Endothelial cell of umbilical vein (primary cell): ENCODE data around the gene TGIF1. TPM values are rescaled to one million over a fixed set of nuclear protein-coding genes. Genes with fewer than 3 reads are reported as not detected.

Source experiments
- BruUV-seq: library from RNA; stranded (reverse); fragments of 400-500 nt; replicated peaks from 2 replicates; lab custom pipeline; 2021; lab: Mats Ljungman, UMichigan
- CTCF ChIA-PET: fragments of 300-600, 350-600 bp; sonication (Branson Sonifier 250); formaldehyde crosslinking; loops from one replicate; lab custom pipeline; 2021; ENCODE audit warnings: antibody characterized with exemption, inconsistent platforms; lab: Charles Lee
- POLR2A ChIA-PET: fragments of 300-600, 350-600 bp; sonication (Branson Sonifier 250); formaldehyde crosslinking; loops from one replicate; lab custom pipeline; 2021; ENCODE audit warnings: antibody characterized with exemption, inconsistent platforms; lab: Charles Lee
- DNase-seq: peaks from one replicate; pipeline ENCODE4 v3.0.0-alpha.2; 2011; ENCODE audit warnings: low read depth, low spot score
- FAIRE-seq: peaks from 2 replicates; lab custom pipeline; 2011; peaks lifted over from hg19 to GRCh38; lab: Jason Lieb, UNC
- H2AFZ ChIP-seq: 2 replicates; pipeline ENCODE4 v1.6.0; 2012; ENCODE audit warnings: low read depth, low read length, control low read depth, inconsistent platforms
- H3K27ac ChIP-seq: 2 replicates; pipeline ENCODE4 v1.5.1; 2011; ENCODE audit warnings: low read depth, mild to moderate bottlenecking, control low read depth, low read length, moderate library complexity; ENCODE audit not compliant: insufficient read depth
- H3K27me3 ChIP-seq, 2 experiments: 2 replicates each; pipeline versions ENCODE4 v1.6.0 to v1.6.1; 2011; ENCODE audit warnings: low read length in 2 of 2, mixed read lengths in 1 of 2; ENCODE audit not compliant: control insufficient read depth in 2 of 2, insufficient read depth in 2 of 2
- H3K36me3 ChIP-seq, 2 experiments: 2 replicates in 1 of 2; 3 replicates in 1 of 2; pipeline ENCODE4 v1.5.1; 2011; ENCODE audit warnings: low read length in 2 of 2, mild to moderate bottlenecking in 1 of 2, moderate library complexity in 1 of 2; ENCODE audit not compliant: control insufficient read depth in 2 of 2, insufficient read depth in 2 of 2; ENCODE audit errors: extremely low read depth in 1 of 2
- H3K4me1 ChIP-seq: 3 replicates; pipeline ENCODE4 v1.5.1; 2011; ENCODE audit warnings: mild to moderate bottlenecking, low read length; ENCODE audit not compliant: control insufficient read depth, insufficient read depth; ENCODE audit errors: extremely low read depth
- H3K4me2 ChIP-seq: 2 replicates; pipeline ENCODE4 v1.6.1; 2011; ENCODE audit warnings: low read length, control low read depth, mixed read lengths; ENCODE audit not compliant: insufficient read depth
- H3K4me3 ChIP-seq, 3 experiments: fragments of 200-600 bp in 1 of 3; sonication (generic), shearing (Covaris generic) in 1 of 3; replicated peaks in 1 of 3; 2 replicates each; pipeline ENCODE4 v1.5.1; 2011 to 2016; ENCODE audit warnings: control low read depth in 3 of 3, low read length in 3 of 3, mild to moderate bottlenecking in 2 of 3, inconsistent platforms in 1 of 3, low read depth in 1 of 3, moderate library complexity in 1 of 3; ENCODE audit not compliant: insufficient read depth in 1 of 3
- H3K79me2 ChIP-seq: 2 replicates; pipeline ENCODE4 v1.6.0; 2012; ENCODE audit warnings: low read length, inconsistent platforms; ENCODE audit not compliant: control insufficient read depth, insufficient read depth
- H3K9ac ChIP-seq: replicated peaks from 2 replicates; pipeline ENCODE3; 2011; ENCODE audit warnings: low read length, control low read depth; ENCODE audit not compliant: insufficient read depth; ENCODE audit errors: extremely low read depth
- H3K9me1 ChIP-seq: replicated peaks from 3 replicates; pipeline ENCODE4 v1.6.0; 2011; ENCODE audit warnings: mild to moderate bottlenecking, low read length; ENCODE audit not compliant: control insufficient read depth, insufficient read depth; ENCODE audit errors: extremely low read depth
- H3K9me3 ChIP-seq: replicated peaks from 2 replicates; pipeline ENCODE4 v1.5.1; 2012; ENCODE audit warnings: low read length, inconsistent platforms; ENCODE audit not compliant: control insufficient read depth, insufficient read depth
- H4K20me1 ChIP-seq: replicated peaks from 2 replicates; pipeline ENCODE3; 2011; ENCODE audit warnings: mild to moderate bottlenecking, low read length; ENCODE audit not compliant: control insufficient read depth, insufficient read depth; ENCODE audit errors: extremely low read depth
- CTCF ChIP-seq, 2 donors: IDR thresholded peaks; 1 replicate in 1 of 2; 2 replicates in 1 of 2; pipeline ENCODE4 v1.5.1; 2011; ENCODE audit warnings: low read length in 2 of 2, mild to moderate bottlenecking in 2 of 2, moderate library complexity in 2 of 2, control low read depth in 1 of 2, inconsistent platforms in 1 of 2, low read depth in 1 of 2; ENCODE audit not compliant: insufficient read depth in 1 of 2; ENCODE audit errors: extremely low read depth in 1 of 2
- EZH2 ChIP-seq: IDR thresholded peaks from 2 replicates; pipeline ENCODE4 v1.6.1; 2012; ENCODE audit warnings: borderline replicate concordance, low read depth, mild to moderate bottlenecking, moderate library complexity, low read length, inconsistent platforms; ENCODE audit not compliant: severe bottlenecking
- FOS ChIP-seq: IDR thresholded peaks from 2 replicates; pipeline ENCODE4 v1.6.1; 2011; ENCODE audit warnings: mild to moderate bottlenecking, low read length, moderate library complexity, borderline replicate concordance; ENCODE audit not compliant: insufficient read depth
- GATA2 ChIP-seq: IDR thresholded peaks from 2 replicates; pipeline ENCODE4 v1.7.0; 2011; ENCODE audit warnings: low read depth, mild to moderate bottlenecking, moderate library complexity, mixed read lengths, low read length; ENCODE audit not compliant: insufficient read length, insufficient read depth
- JUN ChIP-seq: IDR thresholded peaks from 2 replicates; pipeline ENCODE4 v1.6.1; 2011; ENCODE audit warnings: borderline replicate concordance, low read depth; ENCODE audit not compliant: insufficient read length, insufficient read depth
- MAX ChIP-seq: IDR thresholded peaks from 2 replicates; pipeline ENCODE4 v1.6.1; 2011; ENCODE audit not compliant: insufficient read depth, insufficient read length
- MYC ChIP-seq: IDR thresholded peaks from one replicate; pipeline ENCODE4 v1.6.1; 2011; ENCODE audit warnings: mild to moderate bottlenecking, low read depth, low read length
- POLR2A ChIP-seq: IDR thresholded peaks from 2 replicates; pipeline ENCODE4 v1.6.1; 2012; ENCODE audit warnings: low read depth, mild to moderate bottlenecking, control low read depth, low read length
- POLR2AphosphoS5 ChIP-seq: IDR thresholded peaks from 2 replicates; pipeline ENCODE4 v1.6.1; 2012; ENCODE audit warnings: low read depth, mild to moderate bottlenecking, control low read depth, low read length, moderate library complexity; ENCODE audit not compliant: insufficient read depth
- dilution Hi-C: fragments of 300-500 bp; cut with MboI; formaldehyde crosslinking; loops from one replicate; pipeline ENCODE4 v1.15.0; 2019; ENCODE audit warnings: low sequenced_read_pairs; ENCODE audit not compliant: extremely low pct_ligation_motif_present
- intact Hi-C: fragments of 100-400 bp; cut with micrococcal nuclease; formaldehyde crosslinking; loops from one replicate; pipeline ENCODE4 v1.10.0; 2022
- polyA plus RNA-seq, 4 experiments: library from polyadenylated mRNA; depleted of rRNA in 3 of 4; stranded (reverse) in 3 of 4; unstranded in 1 of 4; fragments of >200 nt; gene quantifications; 2 replicates each; pipeline versions ENCODE4 v1.2.1 to v1.2.3, GENCODE V29; 2011 to 2012; ENCODE audit warnings: missing spikeins in 1 of 4
- total RNA-seq: library from RNA; stranded (reverse); gene quantifications from 2 replicates; pipeline ENCODE4 v1.2.3, GENCODE V29; 2021

The TGIF1 gene
- total and polyA plus RNA-seq, 2 donors (not counting 3 experiments of a cell fraction or from before 2014, with no cell fraction given): 75.6 to 96.6 TPM

GRCh38 chr18:3492721-3493120 is 42.7 kb downstream of the TGIF1 start:
- H3K27me3 ChIP-seq: peaks cover 0 to 2% of the 10 kb centered on the region in 2 experiments
- no peaks in the 10 kb centered on the region for H3K79me2 ChIP-seq
- no peaks in the 10 kb centered on the region for H3K9me1 ChIP-seq
- dilution Hi-C loops (no loop called here), intact Hi-C loops (no loop called here)
- no peak for FAIRE-seq
- TF ChIP-seq EZH2: no peak
- no peak for TF ChIP-seq MAX
- no peak for TF ChIP-seq JUN
- TF ChIP-seq MYC: no peak
- no peak for TF ChIP-seq CTCF (IDR thresholded peaks at IDR 0.05; ENCODE audit: extremely low read depth in 1 of 2, insufficient read depth in 1 of 2, low read depth in 1 of 2, low read length in 2 of 2)
- TF ChIP-seq FOS: no peak
- no peak for TF ChIP-seq GATA2
- no peak for TF ChIP-seq POLR2A
- no peak for TF ChIP-seq POLR2AphosphoS5
- H3K4me1 ChIP-seq: no peaks in the 10 kb centered on the region
- no peak overlapping the region for H2AFZ ChIP-seq
- H3K36me3 ChIP-seq: no peaks in the 10 kb centered on the region
- DNase-seq: no peak
- POLR2A ChIA-PET: no interaction called here
- H3K9ac ChIP-seq: no peak overlapping the region
- H4K20me1 ChIP-seq: no peaks in the 10 kb centered on the region
- no peak overlapping the region for H3K4me3 ChIP-seq
- no peak overlapping the region for H3K27ac ChIP-seq
- CTCF ChIA-PET: interaction anchor here (1.1 to 3.1 kb wide), 4 partner anchors 11 to 503 kb away, joined by 3 to 8 read pairs (median 5); no protein-coding TSS in a partner anchor
- BruUV-seq: no TSS peak
- no peak overlapping the region for H3K4me2 ChIP-seq
- H3K9me3 ChIP-seq: no peaks in the 10 kb centered on the region
